GM12878 (cell line): ENCODE data around the gene APOBEC3B.

Experiments
- CEBPB ChIP-seq, 2 experiments: fragments of 150-350 bp in 1 of 2; IDR thresholded peaks; 2 replicates each; pipeline ENCODE4 v1.6.1; 2012 to 2014; ENCODE audit warnings: low read depth in 2 of 2, low read length in 2 of 2, borderline replicate concordance in 1 of 2, inconsistent platforms in 1 of 2
- CTCF ChIP-seq, 3 experiments: IDR thresholded peaks in 2 of 3; conservative IDR thresholded peaks in 1 of 3; 2 replicates each; pipeline ENCODE4 v1.5.1; 2011; ENCODE audit warnings: low read depth in 3 of 3, low read length in 3 of 3, mild to moderate bottlenecking in 3 of 3, control low read depth in 2 of 3, moderate library complexity in 2 of 3, inconsistent platforms in 1 of 3, mixed read lengths in 1 of 3; ENCODE audit not compliant: control insufficient read depth in 2 of 3, insufficient read depth in 1 of 3; ENCODE audit errors: extremely low read depth in 1 of 3
- ELK1 ChIP-seq: IDR thresholded peaks from 2 replicates; pipeline ENCODE4 v1.6.1; 2012; ENCODE audit warnings: low read depth, low read length, improper control_type of control experiment
- EZH2 ChIP-seq: IDR thresholded peaks from 2 replicates; pipeline ENCODE4 v1.6.1; 2012; ENCODE audit warnings: low read depth, mild to moderate bottlenecking, control low read depth, inconsistent platforms, low read length, borderline replicate concordance; ENCODE audit not compliant: control insufficient read depth
- FOXK2 ChIP-seq: fragments of 450-650 bp; IDR thresholded peaks from 2 replicates; pipeline ENCODE4 v1.6.1; 2017; ENCODE audit warnings: mild to moderate bottlenecking, moderate library complexity
- NBN ChIP-seq: fragments of 450-650 bp; IDR thresholded peaks from 2 replicates; pipeline ENCODE4 v1.6.1; 2016
- PAX5 ChIP-seq: IDR thresholded peaks from 2 replicates; pipeline ENCODE4 v1.6.1; 2011; ENCODE audit warnings: low read depth, low read length, borderline replicate concordance
- POLR2AphosphoS5 ChIP-seq: IDR thresholded peaks from 2 replicates; pipeline ENCODE4 v1.6.1; 2011; ENCODE audit warnings: mild to moderate bottlenecking, low read length, inconsistent platforms
- RFX5 ChIP-seq: IDR thresholded peaks from 2 replicates; pipeline ENCODE4 v1.6.1; 2011; ENCODE audit warnings: low read depth, low read length, improper control_type of control experiment

DNA sequence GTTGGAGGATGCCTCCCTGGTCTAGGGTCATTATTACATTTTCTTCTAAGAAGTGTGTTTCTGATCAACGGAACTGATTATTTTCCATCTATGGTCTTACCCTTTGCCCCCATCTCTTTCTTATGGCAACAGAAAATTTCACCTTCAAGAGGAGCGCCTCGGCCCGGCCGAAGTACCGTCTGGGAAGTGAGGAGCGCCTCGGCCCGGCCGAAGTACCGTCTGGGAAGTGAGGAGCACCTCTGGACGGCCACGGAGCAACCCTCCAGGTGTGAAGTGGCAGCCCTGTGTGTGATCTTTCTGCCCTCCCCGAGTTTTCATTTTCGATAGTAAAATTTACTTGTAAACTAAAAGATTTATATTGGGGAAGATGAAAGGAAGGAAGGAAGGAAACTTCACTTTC, 28.8 kb downstream of the APOBEC3B start:
- TF ChIP-seq CTCF (IDR thresholded peaks at IDR 0.05 in 2 of 3, conservative IDR thresholded peaks at IDR 0.05 in 1 of 3; ENCODE audit: control insufficient read depth in 2 of 3, extremely low read depth in 1 of 3, insufficient read depth in 1 of 3, low read depth in 3 of 3, low read length in 3 of 3), result no peak
- no peak for TF ChIP-seq RFX5
- no peak for TF ChIP-seq CEBPB (IDR thresholded peaks at IDR 0.05; ENCODE audit: borderline replicate concordance in 1 of 2, low read depth in 2 of 2, low read length in 2 of 2)
- TF ChIP-seq EZH2, result no peak
- no peak for TF ChIP-seq ELK1
- no peak for TF ChIP-seq NBN
- TF ChIP-seq POLR2AphosphoS5, result no peak
- no peak for TF ChIP-seq FOXK2
- TF ChIP-seq PAX5, result no peak
